HCT116 (cell line): ENCODE data around the gene SPOPL. TPM values are rescaled to one million over a fixed set of nuclear protein-coding genes. Genes with fewer than 3 reads are reported as not detected.

Experiments used
- ATAC-seq: fragments of 200-7000 bp; cut with Tn5 transposase; 2 replicates; pipeline ENCODE4 v1.9.1; 2020; ENCODE audit warnings: mild to moderate bottlenecking, moderate library complexity
- BruUV-seq: library from RNA; stranded (reverse); fragments of 400-500 nt; replicated peaks from 2 replicates; lab custom pipeline; 2021; lab: Mats Ljungman, UMichigan
- CTCF ChIA-PET: fragments of 300-600 bp; sonication (Branson Sonifier 250); formaldehyde crosslinking; loops from one replicate; lab custom pipeline; 2021; ENCODE audit warnings: antibody characterized with exemption; lab: Charles Lee
- POLR2A ChIA-PET: fragments of 300-600, 350-600 bp; sonication (Branson Sonifier 250); formaldehyde crosslinking; loops from one replicate; lab custom pipeline; 2021; ENCODE audit warnings: antibody characterized with exemption; lab: Charles Lee
- RAD21 ChIA-PET, 2 experiments: fragments of 300-600 bp; sonication (Branson Sonifier 250); formaldehyde crosslinking; loops; one replicate each; lab custom pipeline; 2023; ENCODE audit warnings: low total read pairs in 2 of 2; ENCODE audit not compliant: uncharacterized antibody in 2 of 2, unreplicated experiment in 2 of 2, low non-redundant PET in 1 of 2; lab: Charles Lee
- DNase-seq: peaks from one replicate; pipeline ENCODE4 v3.0.0-alpha.2; 2010; ENCODE audit warnings: low read depth, low spot score
- H2AFZ ChIP-seq: fragments of 200-600 bp; shearing (Covaris generic), sonication (generic); 2 replicates; pipeline ENCODE4 v1.6.1; 2017; ENCODE audit warnings: low read depth, mixed run types, mixed read lengths, antibody characterized with exemption, low read length; ENCODE audit not compliant: poor library complexity, severe bottlenecking
- H3K27ac ChIP-seq: 2 replicates; pipeline ENCODE4 v1.5.1; 2012; ENCODE audit warnings: low read depth, low read length
- H3K27me3 ChIP-seq: fragments of 200-600 bp; sonication (generic); 2 replicates; pipeline ENCODE4 v1.6.1; 2016; ENCODE audit warnings: mixed run types, low read length, mixed read lengths; ENCODE audit not compliant: insufficient read depth
- H3K36me3 ChIP-seq, 2 experiments: fragments of 200-500 bp in 1 of 2; fragments of 200-600 bp in 1 of 2; sonication (Bioruptor generic) in 1 of 2; sonication (generic) in 1 of 2; 2 replicates each; pipeline versions ENCODE4 v1.5.1 to v1.6.1; 2014 to 2016; ENCODE audit warnings: low read length in 2 of 2, inconsistent platforms in 1 of 2, mixed read lengths in 1 of 2, mixed run types in 1 of 2; ENCODE audit not compliant: insufficient read depth in 2 of 2, control insufficient read depth in 1 of 2
- H3K4me1 ChIP-seq, 2 experiments: fragments of 200-600 bp in 1 of 2; sonication (generic) in 1 of 2; 2 replicates each; pipeline versions ENCODE4 v1.5.1 to v1.6.1; 2012 to 2017; ENCODE audit warnings: low read length in 2 of 2, inconsistent platforms in 1 of 2, mild to moderate bottlenecking in 1 of 2, mixed read lengths in 1 of 2, mixed run types in 1 of 2, moderate library complexity in 1 of 2; ENCODE audit not compliant: insufficient read depth in 2 of 2, control insufficient read depth in 1 of 2
- H3K4me2 ChIP-seq: fragments of 200-600 bp; sonication (generic); 2 replicates; pipeline ENCODE4 v1.6.1; 2017; ENCODE audit warnings: mixed run types, low read length, mixed read lengths
- H3K4me3 ChIP-seq, 2 experiments: fragments of 200-600 bp in 1 of 2; sonication (generic) in 1 of 2; replicated peaks in 1 of 2; 2 replicates each; pipeline ENCODE4 v1.5.1; 2011 to 2016; ENCODE audit warnings: low read length in 2 of 2, control low read depth in 1 of 2, low read depth in 1 of 2, mild to moderate bottlenecking in 1 of 2, mixed read lengths in 1 of 2, mixed run types in 1 of 2
- H3K79me2 ChIP-seq: fragments of 200-600 bp; sonication (generic); 2 replicates; pipeline ENCODE4 v1.6.1; 2017; ENCODE audit warnings: mild to moderate bottlenecking, mixed run types, low read length, moderate library complexity, mixed read lengths; ENCODE audit not compliant: insufficient read depth
- H3K9ac ChIP-seq: fragments of 200-600 bp; sonication (generic); 2 replicates; pipeline ENCODE4 v1.6.1; 2016; ENCODE audit warnings: low read length, mixed read lengths
- H3K9me2 ChIP-seq: fragments of 200-600 bp; sonication (generic), shearing (Covaris generic); 2 replicates; pipeline ENCODE4 v1.6.1; 2017; ENCODE audit warnings: mixed run types, mild to moderate bottlenecking, moderate library complexity; ENCODE audit not compliant: insufficient read depth
- H3K9me3 ChIP-seq, 2 experiments: fragments of 200-500 bp in 1 of 2; fragments of 200-600 bp in 1 of 2; sonication (Bioruptor generic) in 1 of 2; sonication (generic) in 1 of 2; 2 replicates each; pipeline ENCODE4 v1.6.1; 2014 to 2017; ENCODE audit warnings: low read length in 2 of 2, mixed read lengths in 2 of 2, inconsistent platforms in 1 of 2, low read depth in 1 of 2, mild to moderate bottlenecking in 1 of 2, mixed run types in 1 of 2, moderate library complexity in 1 of 2; ENCODE audit not compliant: control insufficient read depth in 1 of 2, insufficient read depth in 1 of 2
- H4K20me1 ChIP-seq: fragments of 200-600 bp; sonication (generic), shearing (Covaris generic); 2 replicates; pipeline ENCODE4 v1.6.1; 2017; ENCODE audit warnings: mixed run types, mild to moderate bottlenecking, moderate library complexity; ENCODE audit not compliant: insufficient read depth
- RAD21 ChIP-seq: IDR thresholded peaks from 2 replicates; pipeline ENCODE4 v1.6.1; 2012; ENCODE audit warnings: low read depth, mild to moderate bottlenecking
- intact Hi-C: fragments of 100-400 bp; cut with micrococcal nuclease; formaldehyde crosslinking; loops from 2 replicates; pipeline ENCODE4 v1.10.0; 2022
- total RNA-seq: library from RNA; stranded (reverse); gene quantifications from one replicate; pipeline ENCODE4 v1.2.1, GENCODE V29; 2021; ENCODE audit not compliant: unreplicated experiment
- TF ChIP-seq, protein P1 (sequence below): IDR thresholded peaks from 2 replicates; pipeline ENCODE4 v1.6.1; 2012
- TF ChIP-seq, protein P2 (sequence below), 3 experiments: fragments of 200-600 bp in 1 of 3; sonication (generic) in 1 of 3; IDR thresholded peaks in 2 of 3; conservative IDR thresholded peaks in 1 of 3; 2 replicates each; pipeline ENCODE4 v1.5.1; 2012 to 2017; ENCODE audit warnings: low read depth in 2 of 3, low read length in 2 of 3, antibody characterized with exemption in 1 of 3, borderline replicate concordance in 1 of 3, control low read depth in 1 of 3, mild to moderate bottlenecking in 1 of 3, mixed read lengths in 1 of 3, mixed run types in 1 of 3, moderate library complexity in 1 of 3; ENCODE audit not compliant: insufficient read depth in 1 of 3

The SPOPL gene
- total RNA-seq, 1 experiment from 2014 or later, result 48.3 TPM

DNA sequence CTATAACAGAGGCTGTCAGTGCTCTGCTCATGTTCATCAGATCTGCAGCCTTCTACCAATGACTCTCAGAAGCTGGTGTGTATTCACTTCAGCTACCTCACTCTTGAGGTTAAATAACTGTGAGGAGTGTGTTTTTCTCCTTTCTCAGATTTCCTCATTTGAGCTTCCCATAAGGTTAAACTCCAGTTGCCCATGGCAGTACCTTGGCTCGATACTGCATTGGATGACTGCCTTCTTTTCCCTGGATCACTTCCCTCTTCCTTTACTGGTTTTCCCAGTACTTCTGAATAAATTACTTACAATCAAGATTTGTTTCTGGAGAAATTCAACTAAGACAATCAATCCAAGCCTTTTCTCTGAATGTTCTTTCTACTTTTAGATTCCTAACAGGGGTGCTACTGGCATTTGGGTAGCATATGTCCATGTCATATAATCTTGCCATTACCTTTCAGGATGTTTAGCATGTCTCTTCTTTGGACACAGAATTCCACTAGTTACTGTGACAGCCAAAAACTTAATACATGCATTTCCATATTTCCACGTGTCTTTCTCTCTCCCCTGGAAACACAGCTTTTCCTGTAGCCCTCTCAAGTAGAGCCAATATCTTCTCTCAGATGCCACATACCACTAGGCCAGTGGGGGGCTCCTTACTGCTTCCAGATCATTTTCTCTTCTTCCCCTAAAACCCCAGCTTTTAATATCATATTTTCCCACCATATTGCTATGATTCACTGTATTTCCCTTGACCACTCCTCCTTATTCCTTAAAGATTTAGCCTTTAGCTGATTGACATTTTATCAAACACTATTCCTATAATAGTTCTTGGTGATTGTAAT is 15.0 kb upstream of the SPOPL start:
- Histone ChIP-seq H3K4me2 (no peak overlapping the region), H3K36me3 (no peaks in the 10 kb centered on the region), H3K4me1 (peaks cover 2 to 5% of the 10 kb centered on the region in 2 experiments; a peak in 2 of 4 replicates), H3K27ac (no peak overlapping the region), H3K4me3 (no peak overlapping the region), H3K9ac (no peak overlapping the region), H3K27me3 (no peaks in the 10 kb centered on the region), H4K20me1 (no peaks in the 10 kb centered on the region), H2AFZ (no peak overlapping the region), H3K9me3 (no peaks in the 10 kb centered on the region), H3K79me2 (0 out of 2 replicates have a peak, but pooled peaks cover 3% of the 10 kb centered on the region), H3K9me2 (no peaks in the 10 kb centered on the region)
- DNase-seq (no peak), ATAC-seq (0 out of 2 replicates have a peak, but pooled peaks have one; percentile 59)
- CTCF ChIA-PET, result interaction anchor here (1.8 kb wide), 1 partner anchor 300 kb away, joined by 6 read pairs; no protein-coding TSS in a partner anchor
- intact Hi-C loops, result no loop called here
- POLR2A ChIA-PET, result no interaction called here
- RAD21 ChIA-PET, result no interaction called here
- BruUV-seq, result no TSS peak
- TF ChIP-seq RAD21, result peak; percentile 36; the same call in 1 of the 2 replicates
- TF ChIP-seq, protein P1, sequence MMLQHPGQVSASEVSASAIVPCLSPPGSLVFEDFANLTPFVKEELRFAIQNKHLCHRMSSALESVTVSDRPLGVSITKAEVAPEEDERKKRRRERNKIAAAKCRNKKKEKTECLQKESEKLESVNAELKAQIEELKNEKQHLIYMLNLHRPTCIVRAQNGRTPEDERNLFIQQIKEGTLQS, result no peak
- TF ChIP-seq, protein P2, sequence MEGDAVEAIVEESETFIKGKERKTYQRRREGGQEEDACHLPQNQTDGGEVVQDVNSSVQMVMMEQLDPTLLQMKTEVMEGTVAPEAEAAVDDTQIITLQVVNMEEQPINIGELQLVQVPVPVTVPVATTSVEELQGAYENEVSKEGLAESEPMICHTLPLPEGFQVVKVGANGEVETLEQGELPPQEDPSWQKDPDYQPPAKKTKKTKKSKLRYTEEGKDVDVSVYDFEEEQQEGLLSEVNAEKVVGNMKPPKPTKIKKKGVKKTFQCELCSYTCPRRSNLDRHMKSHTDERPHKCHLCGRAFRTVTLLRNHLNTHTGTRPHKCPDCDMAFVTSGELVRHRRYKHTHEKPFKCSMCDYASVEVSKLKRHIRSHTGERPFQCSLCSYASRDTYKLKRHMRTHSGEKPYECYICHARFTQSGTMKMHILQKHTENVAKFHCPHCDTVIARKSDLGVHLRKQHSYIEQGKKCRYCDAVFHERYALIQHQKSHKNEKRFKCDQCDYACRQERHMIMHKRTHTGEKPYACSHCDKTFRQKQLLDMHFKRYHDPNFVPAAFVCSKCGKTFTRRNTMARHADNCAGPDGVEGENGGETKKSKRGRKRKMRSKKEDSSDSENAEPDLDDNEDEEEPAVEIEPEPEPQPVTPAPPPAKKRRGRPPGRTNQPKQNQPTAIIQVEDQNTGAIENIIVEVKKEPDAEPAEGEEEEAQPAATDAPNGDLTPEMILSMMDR (IDR thresholded peaks at IDR 0.05 in 2 of 3, conservative IDR thresholded peaks at IDR 0.05 in 1 of 3; ENCODE audit: borderline replicate concordance in 1 of 3, insufficient read depth in 1 of 3, low read depth in 2 of 3, low read length in 2 of 3), result peak in 2 of 3 experiments; percentile 11 to 21; a peak in 2 of 6 replicates
